Naive thymus-derived CD8-positive, alpha-beta T cell (primary cell): ENCODE measurements around the gene SPI1. TPM values are rescaled to one million over a fixed set of nuclear protein-coding genes. Genes with fewer than 3 reads are reported as not detected.

Source experiments
- ATAC-seq, 2 donors: fragments of 150-1000 bp; cut with Tn5 transposase in 1 of 2; sonication (Bioruptor Pico), chemical (Tn5 transposase) in 1 of 2; 1 replicate in 1 of 2; 2 replicates in 1 of 2; pipeline ENCODE4 v1.10.0; 2021; ENCODE audit warnings: mild to moderate bottlenecking in 2 of 2, moderate library complexity in 2 of 2
- POLR2A ChIA-PET: fragments of 350-600 bp; sonication (Branson Sonifier 250); formaldehyde crosslinking; loops from one replicate; lab custom pipeline; 2021; ENCODE audit warnings: antibody characterized with exemption; lab: Charles Lee
- DNase-seq, 10 donors: peaks; one replicate each; pipeline versions ENCODE4 v3.0.0 to v3.0.0-alpha.2; 2020 to 2022
- H3K27ac Mint-ChIP-seq, 10 donors: one replicate each; pipeline ENCODE4 v1.8.0; 2020 to 2022; ENCODE audit warnings: mild to moderate bottlenecking in 10 of 10, mixed read lengths in 10 of 10, moderate library complexity in 4 of 10, inconsistent platforms in 1 of 10
- H3K27me3 Mint-ChIP-seq, 5 donors: one replicate each; pipeline ENCODE4 v1.8.0; 2021 to 2022; ENCODE audit warnings: mixed read lengths in 5 of 5
- H3K36me3 Mint-ChIP-seq, 3 donors: one replicate each; pipeline ENCODE4 v1.8.0; 2020 to 2022; ENCODE audit warnings: mixed read lengths in 3 of 3, mild to moderate bottlenecking in 2 of 3, inconsistent platforms in 1 of 3
- H3K4me1 Mint-ChIP-seq, 4 donors: one replicate each; pipeline ENCODE4 v1.8.0; 2021 to 2022; ENCODE audit warnings: mixed read lengths in 4 of 4
- H3K4me3 Mint-ChIP-seq, 10 donors: one replicate each; pipeline ENCODE4 v1.8.0; 2020 to 2022; ENCODE audit warnings: mild to moderate bottlenecking in 10 of 10, mixed read lengths in 10 of 10, moderate library complexity in 6 of 10, inconsistent platforms in 1 of 10
- H3K9me3 Mint-ChIP-seq, 9 donors: one replicate each; pipeline ENCODE4 v1.8.0; 2020 to 2022; ENCODE audit warnings: mixed read lengths in 9 of 9, mild to moderate bottlenecking in 3 of 9, inconsistent platforms in 1 of 9, moderate library complexity in 1 of 9
- polyA plus RNA-seq, 3 donors: library from polyadenylated mRNA; unstranded; fragments of 300-500 nt; fragmentation: Illumina TruSeq; gene quantifications; one replicate each; pipeline ENCODE4 v1.2.3, GENCODE V29; 2021
- total RNA-seq, 8 experiments: library from RNA in 2 of 8; stranded (reverse) in 2 of 8; gene quantifications; one replicate each; pipeline ENCODE4 v1.2.3 and lab custom pipeline; 2021 to 2026

SPI1 gene
- total and polyA plus RNA-seq, 5 experiments from 2014 or later: 3.4 to 4.7 TPM; not detected in 3

GRCh38 chr11:47329987-47330931 lies 48.1 kb downstream of the SPI1 start:
- peak in 1 of 10 donors; percentile 13 for DNase-seq
- POLR2A ChIA-PET: no interaction called here
- H3K4me1 Mint-ChIP-seq: no peaks in the 10 kb centered on the region
- peaks cover 0 to 32% (median 4%) of the 10 kb centered on the region in 3 donors for H3K36me3 Mint-ChIP-seq
- H3K27ac Mint-ChIP-seq: peak overlapping the region in 6 of 10 donors; percentile 19 to 71 (median 52)
- peak; percentile 33 to 35 for ATAC-seq
- H3K27me3 Mint-ChIP-seq: no peaks in the 10 kb centered on the region
- H3K4me3 Mint-ChIP-seq: no peak overlapping the region
- no peaks in the 10 kb centered on the region for H3K9me3 Mint-ChIP-seq

GRCh38 chr11:47329431-47329986 lies 48.8 kb downstream of the SPI1 start:
- Mint-ChIP-seq H3K36me3 (peaks cover 0 to 39% (median 9%) of the 10 kb centered on the region in 3 donors), H3K27ac (peak overlapping the region in 1 of 10 donors; percentile 24)
- POLR2A ChIA-PET: no interaction called here

GRCh38 chr11:47328449-47329390 lies 49.6 kb downstream of the SPI1 start:
- ATAC-seq (no peak), DNase-seq (no peak)
- no peaks in the 10 kb centered on the region for H3K27me3 Mint-ChIP-seq
- peak overlapping the region in 4 of 10 donors; percentile 24 to 83 (median 48) for H3K27ac Mint-ChIP-seq
- H3K4me3 Mint-ChIP-seq: no peak overlapping the region
- no peaks in the 10 kb centered on the region for H3K4me1 Mint-ChIP-seq
- no peaks in the 10 kb centered on the region for H3K9me3 Mint-ChIP-seq
- POLR2A ChIA-PET: no interaction called here
- peaks cover 0 to 41% (median 9%) of the 10 kb centered on the region in 3 donors for H3K36me3 Mint-ChIP-seq

More at GRCh38 chr11:47329431-47329986, 48.8 kb downstream of the SPI1 start:
- Mint-ChIP-seq H3K27me3 (no peaks in the 10 kb centered on the region), H3K9me3 (no peaks in the 10 kb centered on the region), H3K4me1 (no peaks in the 10 kb centered on the region), H3K4me3 (no peak overlapping the region)
- DNase-seq (no peak), ATAC-seq (no peak)

DNA sequence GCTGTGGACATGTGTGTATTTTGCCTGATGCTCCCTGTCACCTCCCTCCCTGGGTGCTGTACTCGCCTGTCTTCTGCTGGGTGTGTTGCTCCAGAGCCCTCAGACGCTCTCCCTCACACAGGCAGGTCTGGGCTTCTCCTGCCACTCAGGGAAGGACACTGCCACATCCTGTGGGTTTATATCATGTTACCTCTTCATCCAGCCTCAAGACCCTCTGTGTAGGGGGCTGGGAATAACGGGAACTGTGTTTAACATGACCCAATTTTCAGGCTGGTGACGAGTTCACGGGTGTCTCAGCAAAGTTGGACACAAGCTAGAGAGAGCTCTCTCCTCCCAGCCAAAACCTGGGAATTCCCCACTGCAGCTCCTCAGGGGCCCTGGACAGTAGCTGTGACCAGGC lies 50.4 kb downstream of the SPI1 start:
- H3K4me3 Mint-ChIP-seq: no peak overlapping the region
- H3K4me1 Mint-ChIP-seq: no peaks in the 10 kb centered on the region
- no peaks in the 10 kb centered on the region for H3K9me3 Mint-ChIP-seq
- DNase-seq (no peak), ATAC-seq (no peak)
- H3K27ac Mint-ChIP-seq: peak overlapping the region in 4 of 10 donors; percentile 51 to 83 (median 79)
- H3K27me3 Mint-ChIP-seq: no peaks in the 10 kb centered on the region
- POLR2A ChIA-PET: interaction anchor here (1.0 kb wide), 1 partner anchor 113 kb away, joined by 3 read pairs; the partner anchor contains the start of gene DDB2
- H3K36me3 Mint-ChIP-seq: peaks cover 0 to 41% (median 12%) of the 10 kb centered on the region in 3 donors

DNA sequence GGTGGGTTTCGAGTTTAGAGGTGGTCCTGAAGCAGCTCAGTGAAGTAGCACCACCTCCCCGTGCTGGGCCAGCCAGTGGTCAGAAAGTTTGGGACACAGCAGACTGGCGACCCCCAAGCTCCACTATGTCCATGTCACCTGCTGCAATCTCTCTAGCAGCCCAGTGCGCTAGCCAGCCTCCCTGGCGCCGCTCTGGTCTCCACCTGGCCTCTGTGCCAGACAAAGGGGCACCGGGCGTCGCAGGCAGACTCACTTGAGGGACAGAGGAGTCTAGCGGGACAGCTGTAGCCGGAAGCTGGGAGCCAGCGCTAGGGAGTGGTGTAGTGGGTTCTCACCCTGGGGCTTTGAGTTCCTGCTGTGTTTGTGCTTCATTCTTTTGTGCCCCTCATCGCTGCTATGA lies 51.3 kb downstream of the SPI1 start:
- no peak overlapping the region for H3K4me3 Mint-ChIP-seq
- H3K27ac Mint-ChIP-seq: peak overlapping the region in 3 of 10 donors; percentile 47 to 77 (median 70)
- DNase-seq: no peak
- ATAC-seq: no peak
- H3K27me3 Mint-ChIP-seq: no peaks in the 10 kb centered on the region
- H3K36me3 Mint-ChIP-seq: peaks cover 0 to 48% (median 12%) of the 10 kb centered on the region in 3 donors
- H3K4me1 Mint-ChIP-seq: no peaks in the 10 kb centered on the region
- POLR2A ChIA-PET: interaction anchor here (1.0 to 1.3 kb wide), 2 partner anchors 99 to 112 kb away, joined by 3 to 5 read pairs; partner anchors contain the start of genes DDB2 and PSMC3
- no peaks in the 10 kb centered on the region for H3K9me3 Mint-ChIP-seq

DNA sequence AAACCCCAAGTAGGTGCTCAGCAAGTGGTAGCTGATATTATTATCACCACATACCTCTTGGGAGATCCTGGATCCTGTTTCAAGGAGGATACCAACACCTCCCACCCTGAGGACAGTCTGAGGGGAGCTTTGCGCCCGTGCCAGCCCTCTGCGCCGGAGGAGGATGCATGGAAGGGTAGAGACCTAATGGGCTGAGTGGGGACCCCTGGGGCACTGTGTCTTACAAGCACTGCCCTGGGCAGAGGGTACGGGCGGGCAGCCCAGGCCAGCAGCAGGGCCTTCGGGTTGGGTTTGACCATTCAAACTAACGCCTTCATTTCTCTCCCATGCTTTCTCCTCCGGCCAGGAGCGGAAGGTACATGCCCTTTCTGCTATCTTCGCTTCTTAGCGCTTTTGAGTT lies 52.1 kb downstream of the SPI1 start:
- Mint-ChIP-seq H3K4me3 (no peak overlapping the region), H3K27ac (peak overlapping the region in 5 of 10 donors; percentile 47 to 80 (median 62))

DNA sequence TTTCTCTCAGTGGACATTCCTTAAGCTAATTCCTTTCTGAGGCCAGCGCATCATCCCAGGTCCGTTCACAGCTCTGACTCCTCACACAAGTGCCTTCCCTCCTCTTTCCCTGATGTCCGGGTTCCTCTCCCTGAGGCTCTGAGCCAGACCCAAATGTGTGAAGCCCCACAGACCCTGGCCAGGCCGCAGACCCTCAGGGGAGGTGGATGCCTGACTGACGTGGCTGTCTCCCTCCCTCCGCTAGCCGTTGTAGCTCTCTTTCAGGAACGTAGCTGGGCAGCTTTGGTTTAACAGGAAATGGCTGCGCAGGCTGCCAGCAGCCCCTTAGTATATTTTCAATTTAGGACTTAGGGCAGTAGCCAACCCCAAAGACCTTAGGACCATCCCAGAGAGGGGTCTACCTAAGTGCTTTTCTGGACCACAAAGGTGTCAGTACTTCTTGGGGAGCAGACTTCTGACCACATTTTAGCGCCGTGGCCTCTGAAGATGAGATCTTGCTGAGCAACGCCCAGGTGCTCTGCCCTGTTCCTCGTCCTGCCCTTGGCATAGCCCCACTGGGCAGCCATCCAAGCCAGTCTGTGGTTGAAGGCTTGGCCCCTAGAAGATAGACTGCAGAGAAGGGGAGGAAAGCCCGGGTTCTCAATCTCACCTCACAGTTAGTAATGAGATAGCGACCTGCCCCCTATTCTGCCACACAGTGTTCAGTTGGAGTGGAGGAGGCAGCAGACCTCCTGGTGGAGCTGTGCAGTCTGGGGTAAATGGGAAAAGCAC lies 52.9 kb downstream of the SPI1 start:
- Mint-ChIP-seq H3K36me3 (peaks cover 0 to 59% (median 12%) of the 10 kb centered on the region in 3 donors), H3K9me3 (no peaks in the 10 kb centered on the region), H3K4me3 (no peak overlapping the region), H3K4me1 (peaks cover 0 to 3% (median 0%) of the 10 kb centered on the region in 4 donors), H3K27me3 (no peaks in the 10 kb centered on the region), H3K27ac (peak overlapping the region in 8 of 10 donors; percentile 39 to 80 (median 60))
- no peak for ATAC-seq
- POLR2A ChIA-PET: no interaction called here
- no peak for DNase-seq

More for the DNA sequence above, 52.1 kb downstream of the SPI1 start:
- ATAC-seq (no peak), DNase-seq (no peak)
- peaks cover 0 to 56% (median 12%) of the 10 kb centered on the region in 3 donors for H3K36me3 Mint-ChIP-seq
- H3K27me3 Mint-ChIP-seq: no peaks in the 10 kb centered on the region
- no peaks in the 10 kb centered on the region for H3K9me3 Mint-ChIP-seq
- H3K4me1 Mint-ChIP-seq: peaks cover 0 to 3% (median 0%) of the 10 kb centered on the region in 4 donors
- POLR2A ChIA-PET: interaction anchor here (1.3 kb wide), 1 partner anchor 100 kb away, joined by 5 read pairs; the partner anchor contains the start of gene PSMC3

GRCh38 chr11:47324520-47324919 lies 53.8 kb downstream of the SPI1 start:
- peak overlapping the region in 3 of 10 donors; percentile 43 to 80 (median 77) for H3K27ac Mint-ChIP-seq
- peaks cover 0 to 58% (median 12%) of the 10 kb centered on the region in 3 donors for H3K36me3 Mint-ChIP-seq
- peaks cover 0 to 3% (median 0%) of the 10 kb centered on the region in 4 donors for H3K4me1 Mint-ChIP-seq
- no peak overlapping the region for H3K4me3 Mint-ChIP-seq
- DNase-seq (no peak), ATAC-seq (no peak)
- H3K27me3 Mint-ChIP-seq: no peaks in the 10 kb centered on the region
- POLR2A ChIA-PET: interaction anchor here (0.6 kb wide), 1 partner anchor 58 kb away, joined by 3 read pairs; no protein-coding TSS in a partner anchor
- H3K9me3 Mint-ChIP-seq: no peaks in the 10 kb centered on the region

DNA sequence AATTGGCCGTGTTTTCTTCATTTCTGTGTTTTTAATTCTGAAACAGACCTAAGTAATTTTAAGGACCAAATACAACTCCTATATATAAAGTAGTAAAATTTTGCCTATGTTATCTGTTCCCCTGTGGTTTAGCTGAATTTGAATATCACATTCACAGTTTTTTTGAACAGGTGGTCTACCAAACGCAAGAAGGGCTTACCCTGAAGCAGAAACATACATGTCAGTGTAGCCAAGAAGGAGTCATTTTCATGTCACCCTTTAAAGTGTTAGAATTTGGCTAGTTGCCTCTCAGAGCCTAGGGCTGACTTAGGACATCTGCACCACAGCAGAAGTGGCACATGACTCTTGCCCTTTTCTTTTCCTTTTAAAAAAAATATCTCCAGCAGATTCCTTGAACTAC lies 60.2 kb downstream of the SPI1 start:
- peak overlapping the region in 1 of 10 donors; percentile 18 for H3K27ac Mint-ChIP-seq
- H3K27me3 Mint-ChIP-seq: no peaks in the 10 kb centered on the region
- H3K36me3 Mint-ChIP-seq: peaks cover 0 to 70% (median 7%) of the 10 kb centered on the region in 3 donors
- peaks cover 0 to 10% (median 4%) of the 10 kb centered on the region in 4 donors for H3K4me1 Mint-ChIP-seq
- H3K9me3 Mint-ChIP-seq: no peaks in the 10 kb centered on the region
- DNase-seq (no peak), ATAC-seq (no peak)
- POLR2A ChIA-PET: interaction anchor here (1.3 kb wide), 1 partner anchor 47 kb away, joined by 5 read pairs; no protein-coding TSS in a partner anchor
- no peak overlapping the region for H3K4me3 Mint-ChIP-seq

DNA sequence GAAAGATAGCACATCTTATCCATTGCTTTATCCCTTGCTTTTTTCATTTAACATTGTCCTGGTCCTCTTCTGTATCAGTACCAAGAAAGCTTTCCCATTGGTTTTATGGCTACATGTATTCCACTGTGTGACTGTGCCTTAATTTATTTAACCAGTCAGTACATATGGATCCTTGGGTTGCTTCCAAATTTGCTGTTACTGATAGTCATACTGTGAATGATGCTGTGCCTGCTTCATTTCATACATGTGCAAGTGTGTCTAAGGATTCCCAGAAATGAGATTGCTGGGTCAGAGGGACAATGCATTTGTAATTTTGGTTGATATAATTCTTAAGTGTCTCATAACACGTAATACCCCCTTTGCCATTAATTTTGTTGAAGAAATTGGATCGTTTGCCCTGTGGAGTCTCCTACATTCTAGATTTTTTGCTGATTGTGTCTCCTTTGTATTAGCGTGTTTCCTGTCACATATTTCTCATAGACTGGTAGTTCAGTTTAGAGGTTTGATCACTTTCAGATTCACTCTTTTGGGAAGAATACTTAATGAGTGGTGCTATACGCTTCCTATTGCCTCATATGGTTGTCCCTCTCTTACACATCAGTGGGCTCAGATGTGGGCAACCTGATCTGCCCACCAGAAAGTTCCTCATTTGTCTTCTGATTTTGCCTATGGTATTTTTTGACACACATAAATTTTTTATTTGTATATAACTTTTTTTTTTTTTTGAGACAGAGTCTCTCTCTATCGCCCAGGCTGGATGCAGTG lies 61.1 kb downstream of the SPI1 start:
- no peak overlapping the region for H3K4me3 Mint-ChIP-seq
- POLR2A ChIA-PET: no interaction called here
- no peak for DNase-seq

More for the DNA sequence above, 61.1 kb downstream of the SPI1 start:
- Mint-ChIP-seq H3K27me3 (no peaks in the 10 kb centered on the region), H3K4me1 (peaks cover 0 to 10% (median 4%) of the 10 kb centered on the region in 4 donors), H3K9me3 (no peaks in the 10 kb centered on the region), H3K27ac (peak overlapping the region in 2 of 10 donors; percentile 52 to 53), H3K36me3 (peaks cover 0 to 75% (median 10%) of the 10 kb centered on the region in 3 donors)
- ATAC-seq: no peak
